Smooth muscle cell (in vitro differentiated cells): ENCODE data around the gene OR2K2. TPM values are rescaled to one million over a fixed set of nuclear protein-coding genes. Genes with fewer than 3 reads are reported as not detected.

Experiments used
- DNase-seq: peaks from one replicate; lab custom pipeline; 2025; ENCODE audit not compliant: unreplicated experiment; lab: John Stamatoyannopoulos, UW
- H2AFZ ChIP-seq: fragments of 200-600 bp; sonication (generic); 2 replicates; pipeline ENCODE4 v1.6.0; 2016; ENCODE audit warnings: antibody characterized with exemption, low read depth, mild to moderate bottlenecking
- H3F3A ChIP-seq: fragments of 200-600 bp; sonication (generic); 2 replicates; pipeline ENCODE4 v1.6.0; 2017; ENCODE audit warnings: antibody characterized with exemption, low read depth
- H3K27ac ChIP-seq: fragments of 200-600 bp; sonication (generic); 2 replicates; pipeline ENCODE4 v1.5.1; 2016; ENCODE audit warnings: low read depth, mild to moderate bottlenecking
- H3K27me3 ChIP-seq: fragments of 200-600 bp; sonication (generic); 2 replicates; pipeline ENCODE4 v1.6.1; 2016; ENCODE audit warnings: low read depth, mild to moderate bottlenecking
- H3K36me3 ChIP-seq: fragments of 200-600 bp; sonication (generic); 2 replicates; pipeline ENCODE4 v1.5.1; 2016; ENCODE audit warnings: low read depth
- H3K4me1 ChIP-seq: fragments of 200-600 bp; sonication (generic); 2 replicates; pipeline ENCODE4 v1.5.1; 2016; ENCODE audit warnings: low read depth
- H3K4me2 ChIP-seq: fragments of 200-600 bp; sonication (generic); 2 replicates; pipeline ENCODE4 v1.6.0; 2016; ENCODE audit warnings: mild to moderate bottlenecking
- H3K4me3 ChIP-seq: fragments of 200-600 bp; sonication (generic); 2 replicates; pipeline ENCODE4 v1.5.1; 2016; ENCODE audit warnings: mild to moderate bottlenecking
- H3K79me2 ChIP-seq: fragments of 200-600 bp; sonication (generic); 2 replicates; pipeline ENCODE4 v1.6.0; 2016; ENCODE audit warnings: low read depth, mild to moderate bottlenecking
- H3K9ac ChIP-seq: fragments of 200-600 bp; sonication (generic); 2 replicates; pipeline ENCODE4 v1.6.0; 2016; ENCODE audit warnings: low read depth
- H3K9me3 ChIP-seq: fragments of 200-600 bp; sonication (generic); replicated peaks from 2 replicates; pipeline ENCODE4 v1.5.1; 2016; ENCODE audit warnings: low read depth
- H4K20me1 ChIP-seq: fragments of 200-600 bp; sonication (generic); 2 replicates; pipeline ENCODE4 v1.6.0; 2016; ENCODE audit warnings: low read depth
- CTCF ChIP-seq: fragments of 200-600 bp; sonication (generic); IDR thresholded peaks from 2 replicates; pipeline ENCODE4 v1.5.1; 2017; ENCODE audit warnings: borderline replicate concordance, mild to moderate bottlenecking, antibody characterized with exemption; ENCODE audit not compliant: insufficient read depth, poor library complexity, severe bottlenecking
- WGBS: methylation state at CpG from one replicate; pipeline ENCODE4 v1.1.7; 2016; ENCODE audit warnings: low lambda C conversion rate; 5-methylcytosine and 5-hydroxymethylcytosine counted together
- polyA plus RNA-seq: library from polyadenylated mRNA; unstranded; fragments of >200 nt; fragmentation: Nextera tagmentation; extraction: Ambion mirVana; gene quantifications from 2 replicates; pipeline ENCODE4 v1.2.1, GENCODE V29; 2016
- total RNA-seq: library from RNA; depleted of rRNA; stranded (reverse); fragments of >200 nt; gene quantifications from 2 replicates; pipeline ENCODE4 v1.2.3, GENCODE V29; 2014

Gene OR2K2
- total RNA-seq = 0.13 TPM in 1 of 2 replicates, not detected in the other
- not detected in 2 replicates for polyA plus RNA-seq

GRCh38 chr9:111330124-111330523 is at the start of gene OR2K2:
TSS of gene OR2K2 (minus strand) at chr9:111330224. CDS start at chr9:111328433, 1,791 bp downstream.
- TF ChIP-seq CTCF = no peak
- Histone ChIP-seq H3K79me2 (no peaks in the 10 kb centered on the region), H2AFZ (no peak within 1 kb of the TSS), H3K27ac (no peak within 1 kb of the TSS), H3K4me2 (no peak within 1 kb of the TSS), H4K20me1 (no peaks in the 10 kb centered on the region), H3F3A (no peaks in the 10 kb centered on the region), H3K4me3 (no peak within 1 kb of the TSS), H3K9ac (no peak within 1 kb of the TSS), H3K9me3 (no peaks in the 10 kb centered on the region), H3K36me3 (no peaks in the 10 kb centered on the region), H3K27me3 (peaks cover 7% of the 10 kb centered on the region), H3K4me1 (no peaks in the 10 kb centered on the region)
- no peak for DNase-seq
- WGBS = 90% methylated on average over 4 of the region's 4 CpGs

- Histone ChIP-seq H3K4me1 (no peaks in the 10 kb centered on the region), H2AFZ (no peak overlapping the region), H3K4me3 (no peak overlapping the region), H3K36me3 (peaks cover 44% of the 10 kb centered on the region), H3K9me3 (no peaks in the 10 kb centered on the region), H3K27ac (no peak overlapping the region), H3K9ac (no peak overlapping the region), H3K27me3 (no peaks in the 10 kb centered on the region), H3K4me2 (no peak overlapping the region), H4K20me1 (no peaks in the 10 kb centered on the region), H3K79me2 (no peaks in the 10 kb centered on the region), H3F3A (no peaks in the 10 kb centered on the region)
- TF ChIP-seq CTCF = no peak
- WGBS = 99% methylated on average over 3 of the region's 3 CpGs
- DNase-seq = no peak
These were observed 46.0 kb upstream of the OR2K2 start for GRCh38 chr9:111375817-111376564.

GRCh38 chr9:111375062-111375461 is 45.0 kb upstream of the OR2K2 start:
- no peaks in the 10 kb centered on the region for H4K20me1 ChIP-seq
- H3K4me2 ChIP-seq = no peak overlapping the region
- H3K27ac ChIP-seq = no peak overlapping the region
- H3K79me2 ChIP-seq = no peaks in the 10 kb centered on the region
- no peak overlapping the region for H2AFZ ChIP-seq
- no peaks in the 10 kb centered on the region for H3K27me3 ChIP-seq
- no peaks in the 10 kb centered on the region for H3K9me3 ChIP-seq
- no peak for DNase-seq
- H3K36me3 ChIP-seq = peaks cover 45% of the 10 kb centered on the region
- 95% methylated on average over 2 of the region's 2 CpGs for WGBS
- H3K4me3 ChIP-seq = no peak overlapping the region
- H3K4me1 ChIP-seq = no peaks in the 10 kb centered on the region
- no peaks in the 10 kb centered on the region for H3F3A ChIP-seq
- no peak overlapping the region for H3K9ac ChIP-seq
- no peak for TF ChIP-seq CTCF

GRCh38 chr9:111372297-111372696 is 42.3 kb upstream of the OR2K2 start:
- no peak for TF ChIP-seq CTCF
- no peak overlapping the region for H2AFZ ChIP-seq
- no peak overlapping the region for H3K9ac ChIP-seq
- no peaks in the 10 kb centered on the region for H3K79me2 ChIP-seq
- DNase-seq = no peak
- H3K4me2 ChIP-seq = no peak overlapping the region
- no peaks in the 10 kb centered on the region for H3K9me3 ChIP-seq
- no peaks in the 10 kb centered on the region for H3K4me1 ChIP-seq
- H4K20me1 ChIP-seq = no peaks in the 10 kb centered on the region
- H3K36me3 ChIP-seq = peaks cover 63% of the 10 kb centered on the region
- no peak overlapping the region for H3K4me3 ChIP-seq
- no peak overlapping the region for H3K27ac ChIP-seq
- H3F3A ChIP-seq = no peaks in the 10 kb centered on the region
- H3K27me3 ChIP-seq = no peaks in the 10 kb centered on the region
- WGBS = 98% methylated on average over 6 of the region's 6 CpGs
